OCI-LY7 (cell line): Measurements from ENCODE around the gene CAPN10. TPM values are rescaled to one million over a fixed set of nuclear protein-coding genes. Genes with fewer than 3 reads are reported as not detected.

ENCODE experiments used
- BruUV-seq: library from RNA; stranded (reverse); fragments of 400-500 nt; replicated peaks from 2 replicates; lab custom pipeline; 2021; lab: Mats Ljungman, UMichigan
- CTCF ChIA-PET: fragments of 300-600 bp; sonication (Branson Sonifier 250); formaldehyde crosslinking; loops from one replicate; lab custom pipeline; 2022; ENCODE audit warnings: antibody characterized with exemption; ENCODE audit not compliant: unreplicated experiment; lab: Charles Lee
- POLR2A ChIA-PET: fragments of 300-600 bp; sonication (Branson Sonifier 250); formaldehyde crosslinking; loops from one replicate; lab custom pipeline; 2022; ENCODE audit warnings: antibody characterized with exemption; lab: Charles Lee
- DNase-seq: peaks from one replicate; pipeline ENCODE4 v3.0.0-alpha.2; 2015; ENCODE audit warnings: low spot score
- H2AFZ ChIP-seq: fragments of 200-600 bp; sonication (generic), shearing (Covaris generic); 2 replicates; pipeline ENCODE4 v1.6.1; 2014; ENCODE audit warnings: mild to moderate bottlenecking, antibody characterized with exemption, low read length, moderate library complexity
- H3K27ac ChIP-seq: fragments of 200-600 bp; sonication (generic); 2 replicates; pipeline ENCODE4 v1.5.1; 2014; ENCODE audit warnings: mixed run types, low read depth, mild to moderate bottlenecking, moderate library complexity, low read length, inconsistent platforms; ENCODE audit not compliant: poor library complexity, severe bottlenecking
- H3K36me3 ChIP-seq: fragments of 200-600 bp; sonication (generic); 2 replicates; pipeline ENCODE4 v1.6.1; 2014; ENCODE audit warnings: mild to moderate bottlenecking, antibody characterized with exemption, low read length, moderate library complexity, mixed read lengths; ENCODE audit not compliant: insufficient read depth
- H3K4me1 ChIP-seq: fragments of 200-600 bp; sonication (generic); 2 replicates; pipeline ENCODE4 v1.5.1; 2014; ENCODE audit warnings: mild to moderate bottlenecking, low read length; ENCODE audit not compliant: insufficient read depth, poor library complexity, severe bottlenecking
- H3K4me2 ChIP-seq: fragments of 200-600 bp; sonication (generic); 2 replicates; pipeline ENCODE4 v1.6.1; 2014; ENCODE audit warnings: mild to moderate bottlenecking, low read length
- H3K4me3 ChIP-seq: fragments of 200-600 bp; sonication (generic); 2 replicates; pipeline ENCODE4 v1.5.1; 2014; ENCODE audit warnings: mild to moderate bottlenecking, low read depth, low read length; ENCODE audit not compliant: poor library complexity, severe bottlenecking
- H3K79me2 ChIP-seq: fragments of 200-600 bp; sonication (generic); 2 replicates; pipeline ENCODE4 v1.6.1; 2016; ENCODE audit warnings: low read depth, mild to moderate bottlenecking, low read length, moderate library complexity, mixed read lengths; ENCODE audit not compliant: insufficient read depth
- H3K9me2 ChIP-seq: fragments of 200-600 bp; sonication (generic); 2 replicates; pipeline ENCODE4 v1.6.1; 2016; ENCODE audit warnings: mild to moderate bottlenecking, low read length, mixed read lengths; ENCODE audit not compliant: insufficient read depth
- H3K9me3 ChIP-seq: fragments of 200-600 bp; sonication (generic); 2 replicates; pipeline ENCODE4 v1.6.1; 2014; ENCODE audit warnings: mild to moderate bottlenecking, mixed run types, low read length, mixed read lengths
- H4K20me1 ChIP-seq: fragments of 200-600 bp; sonication (generic); 2 replicates; pipeline ENCODE4 v1.6.1; 2014; ENCODE audit warnings: mild to moderate bottlenecking, antibody characterized with exemption, low read length, moderate library complexity, mixed read lengths; ENCODE audit not compliant: insufficient read depth
- EZH2phosphoT487 ChIP-seq: fragments of 200-600 bp; sonication (generic); IDR thresholded peaks from 2 replicates; pipeline ENCODE4 v1.6.1; 2018; ENCODE audit warnings: low read depth, borderline replicate concordance, mild to moderate bottlenecking, mixed run types, antibody characterized with exemption, low read length, moderate library complexity, mixed read lengths
- intact Hi-C: fragments of 100-400 bp; cut with micrococcal nuclease; formaldehyde crosslinking; loops from one replicate; pipeline ENCODE4 v1.10.0; 2022; ENCODE audit not compliant: unreplicated experiment
- total RNA-seq, 2 experiments: library from RNA; depleted of rRNA in 1 of 2; stranded (reverse); fragments of >200 nt in 1 of 2; shearing (Covaris generic) in 1 of 2; gene quantifications; 2 replicates each; pipeline ENCODE4 v1.2.3, GENCODE V29; 2014 to 2022
- TF ChIP-seq, protein P1 (sequence below): fragments of 200-600 bp; sonication (generic); conservative IDR thresholded peaks from 2 replicates; pipeline ENCODE4 v1.5.1; 2014; ENCODE audit warnings: mild to moderate bottlenecking, antibody characterized with exemption, low read length, moderate library complexity, mixed read lengths

Gene CAPN10
- total RNA-seq, 2 experiments from 2014 or later = 70.6 to 78.1 TPM

DNA sequence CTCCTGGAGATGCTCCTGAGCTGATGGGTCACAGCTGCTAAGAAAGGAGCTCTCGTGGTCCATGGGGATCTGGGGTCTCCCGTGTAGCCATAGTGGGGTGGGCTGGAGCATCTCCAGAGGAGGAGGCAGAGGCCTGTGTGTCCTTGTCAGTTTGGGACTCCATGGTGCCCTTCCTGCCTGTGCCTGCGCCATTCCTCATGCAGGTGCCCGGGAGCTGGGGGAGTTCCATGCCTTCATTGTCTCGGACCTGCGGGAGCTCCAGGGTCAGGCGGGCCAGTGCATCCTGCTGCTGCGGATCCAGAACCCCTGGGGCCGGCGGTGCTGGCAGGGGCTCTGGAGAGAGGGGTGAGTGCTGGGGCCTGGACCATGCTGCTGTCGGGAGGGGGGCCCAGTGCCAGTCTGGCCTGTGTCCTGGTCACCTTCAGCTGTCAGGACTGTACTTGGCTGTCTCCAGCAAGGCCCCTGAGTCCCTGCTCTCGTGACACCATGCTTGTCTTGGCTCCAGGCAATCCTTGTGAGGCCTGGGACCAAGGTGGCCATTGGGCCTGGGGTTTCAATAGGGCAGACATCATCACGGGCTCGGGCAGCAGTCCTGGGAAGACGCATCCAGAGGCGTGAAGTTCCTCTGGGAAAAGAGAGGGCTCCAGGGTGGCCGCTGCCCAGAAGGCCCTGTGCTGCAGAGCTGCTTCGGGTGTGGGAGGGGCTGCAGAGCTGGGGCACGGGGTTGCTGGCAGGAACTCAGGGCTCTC is 7.3 kb downstream of the CAPN10 start:
- H3K9me3 ChIP-seq = no peaks in the 10 kb centered on the region
- TF ChIP-seq, protein P1, sequence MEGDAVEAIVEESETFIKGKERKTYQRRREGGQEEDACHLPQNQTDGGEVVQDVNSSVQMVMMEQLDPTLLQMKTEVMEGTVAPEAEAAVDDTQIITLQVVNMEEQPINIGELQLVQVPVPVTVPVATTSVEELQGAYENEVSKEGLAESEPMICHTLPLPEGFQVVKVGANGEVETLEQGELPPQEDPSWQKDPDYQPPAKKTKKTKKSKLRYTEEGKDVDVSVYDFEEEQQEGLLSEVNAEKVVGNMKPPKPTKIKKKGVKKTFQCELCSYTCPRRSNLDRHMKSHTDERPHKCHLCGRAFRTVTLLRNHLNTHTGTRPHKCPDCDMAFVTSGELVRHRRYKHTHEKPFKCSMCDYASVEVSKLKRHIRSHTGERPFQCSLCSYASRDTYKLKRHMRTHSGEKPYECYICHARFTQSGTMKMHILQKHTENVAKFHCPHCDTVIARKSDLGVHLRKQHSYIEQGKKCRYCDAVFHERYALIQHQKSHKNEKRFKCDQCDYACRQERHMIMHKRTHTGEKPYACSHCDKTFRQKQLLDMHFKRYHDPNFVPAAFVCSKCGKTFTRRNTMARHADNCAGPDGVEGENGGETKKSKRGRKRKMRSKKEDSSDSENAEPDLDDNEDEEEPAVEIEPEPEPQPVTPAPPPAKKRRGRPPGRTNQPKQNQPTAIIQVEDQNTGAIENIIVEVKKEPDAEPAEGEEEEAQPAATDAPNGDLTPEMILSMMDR = no peak
- TF ChIP-seq EZH2phosphoT487 = no peak
- H3K9me2 ChIP-seq = no peaks in the 10 kb centered on the region
- intact Hi-C loops = no loop called here
- H3K79me2 ChIP-seq = peaks cover under 1% of the 10 kb centered on the region; the same call in 1 of the 2 replicates
- BruUV-seq = no TSS peak
- DNase-seq = no peak
- H2AFZ ChIP-seq = no peak overlapping the region
- no peak overlapping the region for H3K4me2 ChIP-seq
- no peak overlapping the region for H3K4me3 ChIP-seq
- ChIA-PET CTCF (interaction anchor here (0.7 kb wide), 1 partner anchor 9 kb away, joined by 3 read pairs; no protein-coding TSS in a partner anchor), POLR2A (no interaction called here)
- H3K4me1 ChIP-seq = peaks cover under 1% of the 10 kb centered on the region
- H3K27ac ChIP-seq = no peak overlapping the region
- H3K36me3 ChIP-seq = peaks cover 44% of the 10 kb centered on the region; the same call in 1 of the 2 replicates
- no peaks in the 10 kb centered on the region; the same call in 1 of the 2 replicates for H4K20me1 ChIP-seq

DNA sequence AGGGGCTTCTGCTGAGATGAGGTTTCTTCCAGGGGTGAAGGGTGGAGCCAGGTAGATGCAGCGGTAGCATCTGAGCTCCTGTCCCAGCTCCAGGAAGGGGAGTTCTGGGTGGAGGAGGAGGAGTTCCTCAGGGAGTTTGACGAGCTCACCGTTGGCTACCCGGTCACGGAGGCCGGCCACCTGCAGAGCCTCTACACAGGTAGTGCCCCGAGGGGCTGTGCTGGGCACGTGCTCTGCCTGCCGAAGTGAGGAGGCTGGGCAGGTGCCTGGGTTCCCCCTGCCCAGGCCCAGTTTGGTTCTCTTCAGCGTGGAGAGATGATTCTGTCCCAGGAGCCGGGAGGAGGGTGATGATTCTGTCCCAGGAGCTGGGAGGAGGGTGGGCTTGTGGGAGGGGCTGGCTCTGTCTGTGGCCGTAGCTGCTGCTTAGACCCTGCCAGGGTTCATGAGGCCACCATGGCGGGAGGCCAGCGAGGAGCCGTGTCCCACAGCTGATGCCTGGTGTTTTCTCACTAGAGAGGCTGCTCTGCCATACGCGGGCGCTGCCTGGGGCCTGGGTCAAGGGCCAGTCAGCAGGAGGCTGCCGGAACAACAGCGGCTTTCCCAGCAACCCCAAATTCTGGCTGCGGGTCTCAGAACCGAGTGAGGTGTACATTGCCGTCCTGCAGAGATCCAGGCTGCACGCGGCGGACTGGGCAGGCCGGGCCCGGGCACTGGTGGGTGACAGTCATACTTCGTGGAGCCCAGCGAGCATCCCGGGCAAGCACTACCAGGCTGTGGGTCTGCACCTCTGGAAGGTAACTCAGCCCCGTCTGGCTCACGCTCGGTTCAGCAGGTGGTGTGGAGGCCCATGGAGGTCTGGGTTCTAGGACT is 8.2 kb downstream of the CAPN10 start:
- Histone ChIP-seq H4K20me1 (no peaks in the 10 kb centered on the region; the same call in 1 of the 2 replicates), H3K27ac (no peak overlapping the region), H3K36me3 (peaks cover 42% of the 10 kb centered on the region; the same call in 1 of the 2 replicates), H3K9me2 (no peaks in the 10 kb centered on the region), H3K4me1 (no peaks in the 10 kb centered on the region), H2AFZ (no peak overlapping the region), H3K79me2 (no peaks in the 10 kb centered on the region), H3K4me2 (no peak overlapping the region), H3K4me3 (no peak overlapping the region), H3K9me3 (no peaks in the 10 kb centered on the region)
- no peak for DNase-seq
- intact Hi-C loops = no loop called here
- POLR2A ChIA-PET = no interaction called here
- CTCF ChIA-PET = no interaction called here
- no TSS peak for BruUV-seq
- TF ChIP-seq, protein P1 = no peak
- no peak for TF ChIP-seq EZH2phosphoT487
